Small intestine (tissue), 7 donors: Measurements from ENCODE around the gene ACADVL. TPM values are rescaled to one million over a fixed set of nuclear protein-coding genes. Genes with fewer than 3 reads are reported as not detected.
A peak's percentile ranks its signal among the peaks of the same experiment; 100 is the strongest.
"Not testable (repeated sequence)": the region's sequence is repeated elsewhere in the genome, so short reads cannot be mapped to it uniquely, and the experiment has no call there.

Experiments
- DNase-seq, 2 donors: peaks; one replicate each; pipeline versions ENCODE4 v3.0.0 to v3.0.0-alpha.2; 2013
- FAIRE-seq: peaks from 2 replicates; lab custom pipeline; 2012; peaks lifted over from hg19 to GRCh38; lab: Jason Lieb, UNC
- H3K27ac ChIP-seq, 3 donors: one replicate each; pipeline ENCODE4 v1.5.1; 2013; ENCODE audit warnings: low read length in 2 of 3, mild to moderate bottlenecking in 2 of 3, control low read depth in 1 of 3, inconsistent platforms in 1 of 3, low read depth in 1 of 3, moderate library complexity in 1 of 3
- H3K27me3 ChIP-seq, 3 donors: one replicate each; pipeline ENCODE4 v1.6.1; 2013; ENCODE audit warnings: low read length in 3 of 3, inconsistent platforms in 1 of 3; ENCODE audit not compliant: control insufficient read depth in 3 of 3, insufficient read depth in 3 of 3
- H3K36me3 ChIP-seq, 3 donors: one replicate each; pipeline ENCODE4 v1.6.1; 2013; ENCODE audit warnings: low read length in 3 of 3, inconsistent platforms in 1 of 3, low read depth in 1 of 3, mild to moderate bottlenecking in 1 of 3, moderate library complexity in 1 of 3; ENCODE audit not compliant: control insufficient read depth in 3 of 3, insufficient read depth in 2 of 3
- H3K4me1 ChIP-seq, 3 donors: one replicate each; pipeline ENCODE4 v1.6.1; 2013; ENCODE audit warnings: low read length in 2 of 3, inconsistent platforms in 1 of 3, low read depth in 1 of 3, mild to moderate bottlenecking in 1 of 3, moderate library complexity in 1 of 3; ENCODE audit not compliant: control insufficient read depth in 3 of 3, insufficient read depth in 2 of 3
- H3K4me3 ChIP-seq, 3 donors: one replicate each; pipeline ENCODE4 v1.5.1; 2013; ENCODE audit warnings: low read length in 3 of 3, control low read depth in 1 of 3, inconsistent platforms in 1 of 3, low read depth in 1 of 3, mild to moderate bottlenecking in 1 of 3, moderate library complexity in 1 of 3
- H3K9me3 ChIP-seq, 2 donors: one replicate each; pipeline ENCODE4 v1.6.1; 2013; ENCODE audit warnings: low read depth in 1 of 2, low read length in 1 of 2; ENCODE audit not compliant: control insufficient read depth in 2 of 2, insufficient read depth in 1 of 2
- WGBS, 3 donors: extraction: QIAGEN DNeasy Blood & Tissue Kit; methylation state at CpG; one replicate each; pipeline ENCODE4 v1.1.7; 2013; 5-methylcytosine and 5-hydroxymethylcytosine counted together
- polyA plus RNA-seq, 4 donors: library from polyadenylated mRNA; stranded (reverse) in 3 of 4; unstranded in 1 of 4; fragments of 200-250 nt in 3 of 4; fragments of 120-200 nt in 1 of 4; gene quantifications; one replicate each; pipeline versions ENCODE4 v1.2.1 to v1.2.3, GENCODE V29; 2013
- donor health status: healthy with polysubstance abuse.
- donor health status: control.
- donor health status: control.
- donor health status: Bipolar disorder and iron deficiency.
- donor health status: healthy.

The ACADVL gene
- polyA plus RNA-seq, 4 donors: 424 to 2,630 (median 1,444) TPM

- Histone ChIP-seq H3K4me3 (peak overlapping the region; percentile 78 to 99 (median 95)), H3K27ac (peak overlapping the region; percentile 98 to 99 (median 98)), H3K36me3 (peaks cover 0 to 51% (median 12%) of the 10 kb centered on the region in 3 donors), H3K9me3 (no peaks in the 10 kb centered on the region), H3K4me1 (peaks cover 3 to 20% (median 3%) of the 10 kb centered on the region in 3 donors), H3K27me3 (no peaks in the 10 kb centered on the region)
- 0 to 2% (median 2%) methylated on average over 32 to 49 of the region's 49 CpGs for WGBS, 3 donors
- FAIRE-seq: no peak
- DNase-seq: peak; percentile 92 to 98
Measured at GRCh38 chr17:7242717-7243452, 23.1 kb downstream of the ACADVL start.

- 21 to 30% (median 28%) methylated on average over 2 of the region's 2 CpGs for WGBS, 3 donors
- no peak for FAIRE-seq
- H3K4me3 ChIP-seq: peak overlapping the region in 2 of 3 donors; percentile 95 to 99
Measured at GRCh38 chr17:7243453-7243729, 23.7 kb downstream of the ACADVL start.

DNA sequence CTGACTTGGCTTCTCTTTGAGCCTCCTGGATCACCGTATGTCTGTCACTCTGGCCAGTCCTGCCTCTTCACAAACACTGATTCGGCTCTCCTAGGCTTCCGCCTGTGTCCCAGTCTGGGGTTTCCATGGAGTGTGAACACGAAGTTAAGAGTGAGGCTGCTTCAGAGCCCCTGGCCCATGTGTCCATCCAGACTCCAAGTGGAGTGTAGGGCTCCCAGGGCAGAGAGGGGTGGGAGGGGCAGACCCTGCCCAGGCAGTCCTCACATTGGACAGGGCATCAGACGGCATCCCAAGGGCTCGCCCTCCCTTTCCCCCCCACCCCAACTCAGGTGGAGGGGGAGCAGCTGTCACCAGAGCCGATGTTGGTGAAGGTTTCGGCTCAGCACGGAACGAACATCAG, 24.1 kb downstream of the ACADVL start:
- H3K27me3 ChIP-seq, FAIRE-seq, H3K9me3 ChIP-seq, DNase-seq, H3K4me3 ChIP-seq: not testable (repeated sequence)
- 70 to 82% (median 79%) methylated on average over 10 of the region's 10 CpGs for WGBS, 3 donors
- peak overlapping the region in 1 of 3 donors; percentile 3 for H3K27ac ChIP-seq
- peaks cover 3 to 24% (median 3%) of the 10 kb centered on the region in 3 donors for H3K4me1 ChIP-seq
- H3K36me3 ChIP-seq: peaks cover 0 to 55% (median 12%) of the 10 kb centered on the region in 3 donors

More at GRCh38 chr17:7243453-7243729, 23.7 kb downstream of the ACADVL start:
- no peak for DNase-seq
- H3K27ac ChIP-seq: peak overlapping the region; percentile 98 to 99 (median 98)
- peaks cover 0 to 51% (median 12%) of the 10 kb centered on the region in 3 donors for H3K36me3 ChIP-seq
- no peaks in the 10 kb centered on the region for H3K27me3 ChIP-seq
- H3K4me1 ChIP-seq: peaks cover 3 to 20% (median 3%) of the 10 kb centered on the region in 3 donors
- no peaks in the 10 kb centered on the region for H3K9me3 ChIP-seq

- no peaks in the 10 kb centered on the region for H3K9me3 ChIP-seq
- 91 to 94% (median 92%) methylated on average over 5 of the region's 5 CpGs for WGBS, 3 donors
- peaks cover 10 to 23% (median 11%) of the 10 kb centered on the region in 3 donors for H3K4me1 ChIP-seq
- no peak overlapping the region for H3K27ac ChIP-seq
- no peaks in the 10 kb centered on the region for H3K27me3 ChIP-seq
- no peak for DNase-seq
- FAIRE-seq: no peak
- no peak overlapping the region for H3K4me3 ChIP-seq
- H3K36me3 ChIP-seq: peaks cover 0 to 52% (median 8%) of the 10 kb centered on the region in 3 donors
Measured at GRCh38 chr17:7246779-7247178, 27.0 kb downstream of the ACADVL start.

DNA sequence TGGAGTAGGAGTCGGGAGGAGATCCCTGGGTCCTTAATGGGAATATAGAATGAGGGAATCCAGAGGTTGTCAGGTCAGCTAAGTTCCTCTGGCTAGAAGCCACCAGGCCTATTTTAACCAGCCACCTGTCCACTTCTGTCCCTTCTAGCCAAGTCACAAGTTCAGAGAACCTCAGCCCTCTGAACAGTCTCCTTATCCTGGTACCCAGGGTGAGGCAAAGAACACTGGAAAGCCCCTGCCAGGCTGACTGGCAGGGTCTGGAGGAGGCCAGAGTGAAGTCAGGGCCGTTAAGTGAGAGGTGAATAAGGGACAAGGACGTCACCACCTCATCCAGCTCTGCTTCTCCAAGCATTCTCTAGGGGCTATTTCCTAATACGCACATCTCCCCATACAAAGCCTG, 29.1 kb downstream of the ACADVL start:
- peaks cover 10 to 24% (median 11%) of the 10 kb centered on the region in 3 donors for H3K4me1 ChIP-seq
- no peak overlapping the region for H3K4me3 ChIP-seq
- H3K27ac ChIP-seq: no peak overlapping the region
- FAIRE-seq (no peak), DNase-seq (no peak)
- no peaks in the 10 kb centered on the region for H3K27me3 ChIP-seq
- H3K9me3 ChIP-seq: no peaks in the 10 kb centered on the region
- peaks cover 0 to 44% (median 8%) of the 10 kb centered on the region in 3 donors for H3K36me3 ChIP-seq
- WGBS, 3 donors: 66 to 74% (median 69%) methylated on average over 4 of the region's 4 CpGs

GRCh38 chr17:7249214-7249613, 29.5 kb downstream of the ACADVL start:
- H3K27ac ChIP-seq: no peak overlapping the region
- 78 to 90% (median 84%) methylated on average over 6 of the region's 6 CpGs for WGBS, 3 donors
- peaks cover 0 to 42% (median 8%) of the 10 kb centered on the region in 3 donors for H3K36me3 ChIP-seq
- no peaks in the 10 kb centered on the region for H3K27me3 ChIP-seq
- H3K4me3 ChIP-seq: no peak overlapping the region
- peaks cover 10 to 25% (median 11%) of the 10 kb centered on the region in 3 donors for H3K4me1 ChIP-seq
- FAIRE-seq: no peak
- DNase-seq: no peak
- H3K9me3 ChIP-seq: no peaks in the 10 kb centered on the region

- peak overlapping the region in 2 of 3 donors; percentile 79 to 90 for H3K4me3 ChIP-seq
Measured at GRCh38 chr17:7249830-7250229, 30.1 kb downstream of the ACADVL start.

GRCh38 chr17:7250695-7251627, 31.2 kb downstream of the ACADVL start:
- 0 to 1% (median 0%) methylated on average over 40 to 55 of the region's 55 CpGs for WGBS, 3 donors
- H3K4me3 ChIP-seq: peak overlapping the region; percentile 79 to 95 (median 90)
- peaks cover 10 to 30% (median 11%) of the 10 kb centered on the region in 3 donors for H3K4me1 ChIP-seq
- FAIRE-seq (no peak), DNase-seq (peak in 1 of 2 donors; percentile 61)
- peaks cover 0 to 41% (median 1%) of the 10 kb centered on the region in 3 donors for H3K36me3 ChIP-seq
- peak overlapping the region; percentile 86 to 100 (median 100) for H3K27ac ChIP-seq
- H3K9me3 ChIP-seq: no peaks in the 10 kb centered on the region
- no peaks in the 10 kb centered on the region for H3K27me3 ChIP-seq

More at GRCh38 chr17:7249830-7250229, 30.1 kb downstream of the ACADVL start:
- Histone ChIP-seq H3K27me3 (no peaks in the 10 kb centered on the region), H3K36me3 (peaks cover 0 to 41% (median 5%) of the 10 kb centered on the region in 3 donors), H3K27ac (peak overlapping the region in 2 of 3 donors; percentile 30 to 100), H3K4me1 (peaks cover 10 to 29% (median 11%) of the 10 kb centered on the region in 3 donors), H3K9me3 (no peaks in the 10 kb centered on the region)
- no peak for DNase-seq
- 83 to 90% (median 87%) methylated on average over 7 of the region's 7 CpGs for WGBS, 3 donors
- FAIRE-seq: no peak
